ENCODE results near the gene ABCD4. TPM values are rescaled to one million over a fixed set of nuclear protein-coding genes. Genes with fewer than 3 reads are reported as not detected.

Gene ABCD4
- total RNA-seq = 18.8 and 24.9 TPM in 2 replicates

DNA sequence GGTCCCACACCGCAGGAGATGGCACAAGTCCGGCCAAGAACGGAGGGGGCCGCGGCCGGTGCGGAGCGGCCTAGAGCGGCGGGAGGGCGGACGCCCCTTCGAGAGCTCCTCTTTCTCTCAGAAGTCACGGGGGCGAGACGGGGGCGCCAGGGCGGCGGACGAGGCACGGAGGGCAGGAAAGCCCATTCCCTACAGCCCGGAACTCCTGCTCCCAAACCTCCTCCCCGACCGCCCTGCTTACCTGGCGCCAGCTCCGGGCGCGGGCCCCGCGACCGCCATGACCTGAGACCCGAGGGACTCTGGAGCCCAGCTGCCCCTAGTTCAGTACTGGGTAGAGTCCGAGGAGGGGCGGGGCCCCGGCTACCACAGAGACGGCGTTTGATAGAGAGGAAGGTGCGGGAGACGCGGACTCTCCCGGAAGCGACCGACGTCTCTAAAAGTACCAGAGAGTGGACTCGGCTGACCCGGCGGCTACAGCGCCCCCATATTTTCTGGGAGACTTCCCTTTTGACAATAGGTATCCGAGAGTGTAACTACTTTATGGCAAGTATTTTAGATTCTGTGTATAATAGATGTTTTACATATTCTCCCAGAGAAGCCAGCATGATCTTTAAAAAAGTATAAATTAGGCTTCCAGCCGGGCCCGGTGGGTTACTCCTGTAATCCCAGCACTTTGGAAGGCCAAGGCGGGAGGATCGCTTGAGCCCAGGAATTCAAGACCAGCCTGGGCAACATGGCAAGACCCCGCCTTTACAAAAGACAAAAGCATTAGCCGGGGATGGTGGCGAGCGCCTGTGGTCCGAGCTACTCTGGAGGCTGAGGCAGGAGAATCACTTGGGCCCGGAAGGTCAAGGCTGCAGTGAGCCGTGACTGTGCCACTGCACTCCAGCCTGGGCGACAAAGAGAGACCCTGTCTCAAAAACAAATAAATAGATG is at the start of gene ABCD4:
TSS of gene ABCD4 (minus strand) at position 301 of the 936 bp plus-strand sequence. CDS start at position 279, 22 bp downstream.

DNA sequence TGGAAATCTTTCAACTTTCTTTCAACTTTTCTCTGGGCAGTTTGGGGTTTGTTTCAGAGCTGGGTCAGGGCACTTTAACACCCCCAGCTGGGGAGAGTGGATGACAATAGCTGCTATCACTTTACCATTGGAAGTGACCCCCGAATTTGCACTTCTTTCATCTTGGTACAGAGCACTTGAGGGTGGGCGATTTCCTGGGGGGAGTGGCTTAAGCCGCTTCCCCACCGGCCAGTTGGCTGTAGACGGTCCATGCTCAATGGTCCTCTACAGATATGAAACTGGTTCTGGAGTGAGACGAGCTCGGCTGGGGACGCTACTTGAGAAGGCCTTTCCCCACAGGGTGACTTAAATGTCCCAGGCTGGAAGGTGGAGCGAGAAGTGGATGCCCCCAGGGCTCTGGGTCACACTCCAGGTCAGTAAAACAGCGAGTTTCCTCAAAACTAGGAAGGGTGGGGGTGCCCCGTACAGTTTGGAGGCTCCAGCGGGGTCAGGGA is 45.6 kb upstream of the ABCD4 start, which contains the start of gene VRTN:
TSS of gene VRTN (plus strand) at position 231 of the 494 bp plus-strand sequence. CDS start 8,313 bp downstream, outside the sequence.

DNA sequence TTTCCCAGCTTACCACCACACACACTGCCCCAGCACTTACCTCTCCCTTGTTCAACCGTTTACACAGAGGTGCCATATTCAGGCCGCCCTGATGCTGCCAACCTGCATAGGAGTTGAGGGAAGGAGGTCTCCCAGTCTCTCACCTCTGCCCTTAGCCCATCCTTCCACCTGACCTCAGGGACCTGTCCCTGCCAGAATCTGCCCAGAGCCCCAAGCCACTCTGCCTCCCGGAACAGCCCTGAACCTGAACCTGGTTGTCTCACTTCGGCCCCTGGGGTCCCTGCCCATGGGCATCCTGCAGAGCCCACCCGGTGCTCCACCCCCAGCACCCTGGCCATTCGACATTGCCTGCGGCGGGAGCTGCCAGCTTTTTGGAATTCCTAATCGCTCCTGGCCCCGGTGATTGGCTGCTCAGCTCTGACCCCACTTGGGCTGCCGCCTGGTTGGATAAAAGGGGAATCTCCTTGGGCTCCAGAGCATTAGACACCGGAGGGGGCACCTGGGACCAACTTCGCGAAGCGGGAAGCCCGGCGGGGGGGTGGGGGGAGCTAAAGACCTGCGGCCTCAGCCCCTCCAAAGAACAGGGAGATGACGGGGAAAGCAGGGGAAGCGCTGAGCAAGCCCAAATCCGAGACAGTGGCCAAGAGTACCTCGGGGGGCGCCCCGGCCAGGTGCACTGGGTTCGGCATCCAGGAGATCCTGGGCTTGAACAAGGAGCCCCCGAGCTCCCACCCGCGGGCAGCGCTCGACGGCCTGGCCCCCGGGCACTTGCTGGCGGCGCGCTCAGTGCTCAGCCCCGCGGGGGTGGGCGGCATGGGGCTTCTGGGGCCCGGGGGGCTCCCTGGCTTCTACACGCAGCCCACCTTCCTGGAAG is 63.5 kb downstream of the ABCD4 start, which contains the start of gene VSX2:
TSS of gene VSX2 (plus strand) at position 476 of the 874 bp plus-strand sequence. CDS start at position 589, 113 bp downstream.

Other genes with a start within 250 kb of the ABCD4 start
- 31.3 and 32.1 TPM in 2 replicates for gene ALDH6A1, start 218.5 kb downstream of the ABCD4 start, total RNA-seq
- gene LIN52, start 218.0 kb downstream of the ABCD4 start, total RNA-seq = 4.6 and 8.5 TPM in 2 replicates
- not detected in 2 replicates for gene VSX2, start 63.5 kb downstream of the ABCD4 start, total RNA-seq
- gene VRTN, start 45.5 kb upstream of the ABCD4 start, total RNA-seq = not detected in 2 replicates
- not detected in 2 replicates for gene SYNDIG1L, start 123.3 kb upstream of the ABCD4 start, total RNA-seq
- 713 and 752 TPM in 2 replicates for gene NPC2, start 190.4 kb upstream of the ABCD4 start, total RNA-seq
- 9.1 and 14.7 TPM in 2 replicates for gene ISCA2, start 190.8 kb upstream of the ABCD4 start, total RNA-seq

Measured in cardiac ventricle fibroblast (primary cell).